ENCODE data around the gene MYH7B. TPM values are rescaled to one million over a fixed set of nuclear protein-coding genes. Genes with fewer than 3 reads are reported as not detected.

Gene MYH7B
- total RNA-seq, 1 experiment from 2014 or later: 0.74 TPM

GRCh38 chr20:34916774-34917354 lies 38.8 kb upstream of the MYH7B start:
- DNase-seq (ENCODE audit: low read depth, low spot score): no peak
- no peaks in the 10 kb centered on the region for H3K79me2 ChIP-seq (ENCODE audit: insufficient read depth, low read length)
- no peaks in the 10 kb centered on the region; a peak in 1 of 4 replicates for H3K36me3 ChIP-seq (ENCODE audit: control insufficient read depth in 1 of 2, insufficient read depth in 2 of 2, low read length in 2 of 2)
- H3K4me1 ChIP-seq (ENCODE audit: control insufficient read depth in 1 of 2, insufficient read depth in 2 of 2, low read length in 2 of 2): no peaks in the 10 kb centered on the region; a peak in 1 of 4 replicates
- H2AFZ ChIP-seq (ENCODE audit: low read depth, low read length, poor library complexity, severe bottlenecking): no peak overlapping the region
- no TSS peak for BruUV-seq (replicated peaks)
- no peak overlapping the region for H3K9ac ChIP-seq (ENCODE audit: low read length)
- ChIA-PET CTCF (no interaction called here), RAD21 (ENCODE audit: low non-redundant PET in 1 of 2, low total read pairs in 2 of 2, uncharacterized antibody in 2 of 2, unreplicated experiment in 2 of 2) (no interaction called here), POLR2A (no interaction called here)
- no peak for TF ChIP-seq CTCF (IDR thresholded peaks at IDR 0.05 in 2 of 3, conservative IDR thresholded peaks at IDR 0.05 in 1 of 3; ENCODE audit: borderline replicate concordance in 1 of 3, insufficient read depth in 1 of 3, low read depth in 2 of 3, low read length in 2 of 3)
- TF ChIP-seq EZH2phosphoT487 (IDR thresholded peaks at IDR 0.05; ENCODE audit: borderline replicate concordance): no peak
- no peak for TF ChIP-seq POLR2AphosphoS5 (IDR thresholded peaks at IDR 0.05; ENCODE audit: low read depth, low read length)
- TF ChIP-seq ZNF274 (IDR thresholded peaks at IDR 0.05; ENCODE audit: low read depth, low read length): no peak
- TF ChIP-seq YY1 (IDR thresholded peaks at IDR 0.05; ENCODE audit: extremely low read depth, insufficient replicate concordance, low read depth, low read length): no peak
- TF ChIP-seq ELF1 (IDR thresholded peaks at IDR 0.05; ENCODE audit: borderline replicate concordance, low read depth): no peak
- TF ChIP-seq RAD21 (IDR thresholded peaks at IDR 0.05; ENCODE audit: low read depth): no peak
- no peak for TF ChIP-seq SP1 (IDR thresholded peaks at IDR 0.05; ENCODE audit: low read depth)
- no peak for TF ChIP-seq MAX (IDR thresholded peaks at IDR 0.05)
- no peak for TF ChIP-seq EGR1 (IDR thresholded peaks at IDR 0.05; ENCODE audit: low read depth)
- no peak for TF ChIP-seq SIN3A (IDR thresholded peaks at IDR 0.05; ENCODE audit: low read depth)
- TF ChIP-seq CBX3 (IDR thresholded peaks at IDR 0.05; ENCODE audit: low read depth): no peak
- TF ChIP-seq POLR2A (IDR thresholded peaks at IDR 0.05; ENCODE audit: borderline replicate concordance, extremely low read depth, insufficient read depth, insufficient read length): no peak
- no peak for TF ChIP-seq ATF3 (IDR thresholded peaks at IDR 0.05)
- TF ChIP-seq SRF (IDR thresholded peaks at IDR 0.05; ENCODE audit: low read depth): no peak
- TF ChIP-seq EZH2 (IDR thresholded peaks at IDR 0.05): no peak
- TF ChIP-seq ZBTB33 (IDR thresholded peaks at IDR 0.05; ENCODE audit: extremely low read depth, insufficient replicate concordance, low read length): no peak
- no peak for TF ChIP-seq CEBPB (IDR thresholded peaks at IDR 0.05; ENCODE audit: low read depth)
- TF ChIP-seq FOSL1 (IDR thresholded peaks at IDR 0.05; ENCODE audit: low read depth): no peak
- no peak for ATAC-seq
- intact Hi-C loops (cut with micrococcal nuclease): no loop called here
- H3K4me2 ChIP-seq (ENCODE audit: low read length): no peak overlapping the region
- H3K9me3 ChIP-seq (ENCODE audit: control insufficient read depth in 1 of 2, insufficient read depth in 1 of 2, low read depth in 1 of 2, low read length in 2 of 2): no peaks in the 10 kb centered on the region
- H3K9me2 ChIP-seq (ENCODE audit: insufficient read depth): no peaks in the 10 kb centered on the region
- H3K27ac ChIP-seq (ENCODE audit: low read depth, low read length): no peak overlapping the region
- no peaks in the 10 kb centered on the region for H3K27me3 ChIP-seq (ENCODE audit: insufficient read depth, low read length)
- H4K20me1 ChIP-seq (ENCODE audit: insufficient read depth): no peaks in the 10 kb centered on the region
- no peak overlapping the region for H3K4me3 ChIP-seq (replicated peaks in 1 of 2; ENCODE audit: low read depth in 1 of 2, low read length in 2 of 2)
